Spleen (tissue), 7 donors: ENCODE data around the gene SIPA1L3.

Source experiments
- CTCF ChIP-seq, 11 experiments: fragments of 200-600 bp in 7 of 11; fragments of 450-650 bp in 4 of 11; sonication (generic) in 4 of 11; IDR thresholded peaks in 8 of 11; conservative IDR thresholded peaks in 3 of 11; 1 replicate in 7 of 11; 2 replicates in 4 of 11; pipeline versions ENCODE4 v1.4.0 to v1.8.0; 2016 to 2021; ENCODE audit warnings: antibody characterized with exemption in 11 of 11, inconsistent platforms in 4 of 11, mild to moderate bottlenecking in 1 of 11
- POLR2A ChIP-seq, 3 donors: fragments of 450-650 bp; IDR thresholded peaks; one replicate each; pipeline ENCODE4 v1.5.1; 2017; ENCODE audit warnings: antibody characterized with exemption in 3 of 3, mild to moderate bottlenecking in 1 of 3
- POLR2AphosphoS5 ChIP-seq, 3 donors: sonication (generic); formaldehyde crosslinking; IDR thresholded peaks; one replicate each; pipeline ENCODE4 v1.5.1; 2017; ENCODE audit warnings: antibody characterized with exemption in 3 of 3
- donor health status: DM: no; HTN: no; CAD: no; lungs with moderate emphysema.
- donor health status: DM: no; HTN: no; CAD: no.
- donor health status: DM: no; HTN: no; CAD: no.

- no peak for TF ChIP-seq CTCF (IDR thresholded peaks at IDR 0.05 in 8 of 11, conservative IDR thresholded peaks at IDR 0.05 in 3 of 11)
- TF ChIP-seq POLR2A (IDR thresholded peaks at IDR 0.05): no peak
- no peak for TF ChIP-seq POLR2AphosphoS5 (IDR thresholded peaks at IDR 0.05)
Measured at GRCh38 chr19:37869766-37870340, 37.2 kb upstream of the SIPA1L3 start.
